ENCODE measurements around the gene NECAP2.
A peak's percentile ranks its signal among the peaks of the same experiment; 100 is the strongest.

NECAP2 gene, protein sequence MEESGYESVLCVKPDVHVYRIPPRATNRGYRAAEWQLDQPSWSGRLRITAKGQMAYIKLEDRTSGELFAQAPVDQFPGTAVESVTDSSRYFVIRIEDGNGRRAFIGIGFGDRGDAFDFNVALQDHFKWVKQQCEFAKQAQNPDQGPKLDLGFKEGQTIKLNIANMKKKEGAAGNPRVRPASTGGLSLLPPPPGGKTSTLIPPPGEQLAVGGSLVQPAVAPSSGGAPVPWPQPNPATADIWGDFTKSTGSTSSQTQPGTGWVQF

DNA sequence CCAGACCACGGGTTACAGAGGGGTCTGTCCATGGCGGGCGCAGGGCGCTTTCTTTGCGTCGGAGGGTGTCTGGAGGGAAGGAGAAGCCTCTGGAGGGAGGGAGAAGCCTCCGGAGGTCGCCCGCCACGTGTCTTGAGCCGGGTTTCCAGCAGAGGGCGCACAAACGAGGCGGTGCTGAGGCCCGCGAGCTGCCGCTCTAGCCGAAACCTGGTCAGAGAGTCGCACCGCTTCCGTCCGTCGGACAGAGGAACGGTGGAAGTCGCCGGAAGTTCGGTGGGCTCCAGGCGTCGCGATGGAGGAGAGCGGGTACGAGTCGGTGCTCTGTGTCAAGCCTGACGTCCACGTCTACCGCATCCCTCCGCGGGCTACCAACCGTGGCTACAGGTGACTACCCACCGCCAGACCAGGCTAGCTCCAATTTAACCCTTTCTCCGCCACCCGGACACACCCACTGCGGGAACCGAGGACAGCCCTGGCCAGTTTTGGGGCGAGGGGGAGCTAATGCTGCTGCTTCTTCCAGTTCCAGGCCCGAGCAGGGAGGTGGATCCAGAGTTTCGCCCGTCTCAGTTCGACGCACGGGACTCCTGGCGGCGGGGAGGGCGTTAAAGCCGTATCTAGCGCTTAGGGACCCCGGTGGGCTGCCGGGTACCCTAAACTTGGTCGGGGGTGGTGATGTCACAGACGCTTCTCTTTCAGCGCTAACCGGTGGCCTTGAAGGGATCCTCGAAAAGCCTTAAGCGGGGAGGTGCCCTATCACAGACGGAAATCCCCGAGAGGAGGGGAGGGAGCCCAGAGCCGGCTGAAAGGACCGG lies at the start of gene NECAP2:
TSS of gene NECAP2 (plus strand) at position 255 of the 812 bp plus-strand sequence. CDS start at position 293, 38 bp downstream.
- peak; percentile 93 for DNase-seq (ENCODE audit: extremely low read depth, insufficient read length)
- Histone ChIP-seq H3K27me3 (replicated peaks; ENCODE audit: control insufficient read depth, insufficient read depth, low read length) (no peaks in the 10 kb centered on the region), H3K36me3 (ENCODE audit: control insufficient read depth, insufficient read depth, low read length) (peaks cover 14% of the 10 kb centered on the region), H3K4me3 (replicated peaks; ENCODE audit: low read depth, low read length) (peak within 1 kb of the TSS; percentile 99)
- TF ChIP-seq, protein P1, sequence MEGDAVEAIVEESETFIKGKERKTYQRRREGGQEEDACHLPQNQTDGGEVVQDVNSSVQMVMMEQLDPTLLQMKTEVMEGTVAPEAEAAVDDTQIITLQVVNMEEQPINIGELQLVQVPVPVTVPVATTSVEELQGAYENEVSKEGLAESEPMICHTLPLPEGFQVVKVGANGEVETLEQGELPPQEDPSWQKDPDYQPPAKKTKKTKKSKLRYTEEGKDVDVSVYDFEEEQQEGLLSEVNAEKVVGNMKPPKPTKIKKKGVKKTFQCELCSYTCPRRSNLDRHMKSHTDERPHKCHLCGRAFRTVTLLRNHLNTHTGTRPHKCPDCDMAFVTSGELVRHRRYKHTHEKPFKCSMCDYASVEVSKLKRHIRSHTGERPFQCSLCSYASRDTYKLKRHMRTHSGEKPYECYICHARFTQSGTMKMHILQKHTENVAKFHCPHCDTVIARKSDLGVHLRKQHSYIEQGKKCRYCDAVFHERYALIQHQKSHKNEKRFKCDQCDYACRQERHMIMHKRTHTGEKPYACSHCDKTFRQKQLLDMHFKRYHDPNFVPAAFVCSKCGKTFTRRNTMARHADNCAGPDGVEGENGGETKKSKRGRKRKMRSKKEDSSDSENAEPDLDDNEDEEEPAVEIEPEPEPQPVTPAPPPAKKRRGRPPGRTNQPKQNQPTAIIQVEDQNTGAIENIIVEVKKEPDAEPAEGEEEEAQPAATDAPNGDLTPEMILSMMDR (IDR thresholded peaks at IDR 0.05; ENCODE audit: insufficient read depth, low read length, poor library complexity, severe bottlenecking), result peak; percentile 95

DNA sequence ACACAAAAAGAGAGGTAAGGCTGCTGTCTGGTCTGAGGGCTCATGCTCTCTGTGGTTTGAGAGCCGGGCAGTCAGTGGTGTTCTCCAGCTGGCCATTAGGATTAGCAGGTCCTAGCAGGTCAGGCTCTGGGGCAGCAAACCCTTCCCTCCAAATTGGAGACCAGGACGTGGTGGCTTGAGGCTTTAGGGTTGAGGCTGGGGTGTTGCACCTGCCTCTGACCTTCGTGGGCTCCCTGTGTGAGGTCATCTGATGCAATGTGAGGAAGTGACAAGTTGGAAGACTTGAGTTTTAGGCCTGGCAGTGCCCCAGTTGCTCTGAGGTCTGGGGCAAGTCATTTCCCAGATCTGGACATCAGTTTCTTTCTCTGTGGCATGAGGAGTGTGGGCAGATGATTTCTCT lies 49.1 kb upstream of the NECAP2 start:
- DNase-seq (ENCODE audit: extremely low read depth, insufficient read length), result no peak
- Histone ChIP-seq H3K4me3 (replicated peaks; ENCODE audit: low read depth, low read length) (no peak overlapping the region), H3K27me3 (replicated peaks; ENCODE audit: control insufficient read depth, insufficient read depth, low read length) (no peaks in the 10 kb centered on the region), H3K36me3 (ENCODE audit: control insufficient read depth, insufficient read depth, low read length) (peaks cover 21% of the 10 kb centered on the region)
- TF ChIP-seq, protein P1 (IDR thresholded peaks at IDR 0.05; ENCODE audit: insufficient read depth, low read length, poor library complexity, severe bottlenecking), result no peak

DNA sequence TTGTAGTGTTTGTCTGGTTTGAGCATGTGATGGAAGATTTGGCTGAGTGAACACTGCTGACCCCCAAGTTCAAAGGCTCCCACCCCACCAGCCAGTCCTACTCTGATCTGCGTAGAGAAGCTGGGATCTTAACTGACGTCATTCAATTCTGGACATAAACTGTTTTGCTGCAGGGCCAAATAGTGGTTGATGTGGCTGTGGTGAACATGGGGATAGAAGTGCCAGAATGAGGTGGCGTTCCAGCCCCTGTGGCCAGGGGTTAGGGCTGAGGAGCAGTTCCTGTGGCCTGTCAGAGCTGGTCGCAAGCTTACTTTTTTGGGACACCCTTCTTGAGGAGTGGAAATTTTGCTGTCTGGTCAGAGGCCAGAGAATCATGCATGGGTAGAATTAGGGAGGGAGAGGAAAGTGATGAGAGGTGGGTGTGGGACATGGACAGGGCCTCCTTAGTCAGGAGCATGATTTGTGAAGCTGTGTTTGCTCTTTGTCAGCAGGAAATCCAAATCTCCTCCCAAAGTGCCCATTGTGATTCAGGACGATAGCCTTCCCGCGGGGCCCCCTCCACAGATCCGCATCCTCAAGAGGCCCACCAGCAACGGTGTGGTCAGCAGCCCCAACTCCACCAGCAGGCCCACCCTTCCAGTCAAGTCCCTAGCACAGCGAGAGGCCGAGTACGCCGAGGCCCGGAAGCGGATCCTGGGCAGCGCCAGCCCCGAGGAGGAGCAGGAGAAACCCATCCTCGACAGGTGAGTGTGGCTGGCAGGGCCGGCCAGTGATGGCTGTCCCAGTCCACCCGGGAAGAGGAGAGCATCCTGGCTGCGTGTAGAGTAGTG lies 47.6 kb upstream of the NECAP2 start:
- DNase-seq (ENCODE audit: extremely low read depth, insufficient read length), result no peak
- no peaks in the 10 kb centered on the region for H3K27me3 ChIP-seq (replicated peaks; ENCODE audit: control insufficient read depth, insufficient read depth, low read length)
- H3K36me3 ChIP-seq (ENCODE audit: control insufficient read depth, insufficient read depth, low read length), result peaks cover 27% of the 10 kb centered on the region
- TF ChIP-seq, protein P1 (IDR thresholded peaks at IDR 0.05; ENCODE audit: insufficient read depth, low read length, poor library complexity, severe bottlenecking), result no peak
- H3K4me3 ChIP-seq (replicated peaks; ENCODE audit: low read depth, low read length), result no peak overlapping the region

DNA sequence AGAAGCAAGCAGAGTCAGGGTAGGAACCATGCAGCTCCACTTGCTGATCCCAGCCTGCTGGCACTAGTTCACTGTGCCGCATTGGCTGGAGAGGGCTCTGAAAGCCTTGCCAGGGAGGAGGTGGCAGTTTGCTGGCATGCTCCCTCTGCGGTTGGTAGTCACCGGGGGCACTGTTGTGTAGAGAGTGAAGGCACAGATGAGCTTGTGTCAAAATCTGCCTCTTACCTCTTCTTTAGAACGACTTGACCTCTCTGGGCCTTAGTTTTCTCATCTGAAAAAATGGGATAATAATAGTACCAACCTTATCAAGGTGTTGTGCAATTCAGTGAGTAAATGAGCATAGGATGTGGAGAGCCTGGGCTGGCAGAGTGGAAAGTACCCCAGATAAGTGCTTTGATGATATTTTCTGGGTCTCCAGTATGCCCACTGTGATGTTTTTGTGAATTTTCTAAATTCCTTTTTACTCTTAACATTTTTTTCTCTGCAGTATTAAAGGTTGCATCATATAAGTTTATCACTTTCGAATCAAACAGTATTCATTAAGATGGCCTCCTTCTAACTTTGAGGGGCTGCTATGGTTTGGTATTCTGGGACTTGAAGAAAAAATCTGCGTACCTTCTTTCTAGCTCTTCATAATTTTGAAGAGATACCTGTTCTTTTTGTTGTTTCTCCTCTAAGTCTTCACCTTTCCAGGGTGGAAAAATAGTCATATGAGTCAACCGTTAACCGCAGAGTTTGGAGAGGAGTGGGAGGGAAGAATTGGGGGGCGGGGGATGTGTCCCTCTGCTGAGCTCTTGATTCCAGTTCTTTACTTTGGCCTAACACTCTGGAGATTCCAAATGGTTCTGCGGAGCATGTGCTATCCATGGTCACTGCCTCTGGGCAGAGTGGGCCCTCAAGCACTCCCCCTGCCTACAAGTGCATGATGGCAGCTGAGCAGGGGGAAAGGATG lies 46.7 kb upstream of the NECAP2 start:
- no peaks in the 10 kb centered on the region for H3K27me3 ChIP-seq (replicated peaks; ENCODE audit: control insufficient read depth, insufficient read depth, low read length)
- H3K4me3 ChIP-seq (replicated peaks; ENCODE audit: low read depth, low read length), result no peak overlapping the region
- H3K36me3 ChIP-seq (ENCODE audit: control insufficient read depth, insufficient read depth, low read length), result peaks cover 33% of the 10 kb centered on the region
- TF ChIP-seq, protein P1 (IDR thresholded peaks at IDR 0.05; ENCODE audit: insufficient read depth, low read length, poor library complexity, severe bottlenecking), result no peak
- DNase-seq (ENCODE audit: extremely low read depth, insufficient read length), result no peak

DNA sequence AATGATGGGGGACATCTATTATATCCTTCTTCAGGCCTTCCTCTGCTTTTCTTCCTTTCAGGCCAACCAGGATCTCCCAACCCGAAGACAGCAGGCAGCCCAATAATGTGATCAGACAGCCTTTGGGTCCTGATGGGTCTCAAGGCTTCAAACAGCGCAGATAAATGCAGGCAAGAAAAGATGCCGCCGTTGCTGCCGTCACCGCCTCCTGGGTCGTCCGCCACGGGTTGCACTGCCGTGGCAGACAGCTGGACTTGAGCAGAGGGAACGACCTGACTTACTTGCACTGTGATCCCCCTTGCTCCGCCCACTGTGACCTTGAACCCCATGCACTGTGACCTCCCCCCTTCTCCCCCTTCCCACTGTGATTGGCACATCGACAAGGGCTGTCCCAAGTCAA lies 45.5 kb upstream of the NECAP2 start:
- H3K27me3 ChIP-seq (replicated peaks; ENCODE audit: control insufficient read depth, insufficient read depth, low read length), result no peaks in the 10 kb centered on the region
- no peak for DNase-seq (ENCODE audit: extremely low read depth, insufficient read length)
- H3K4me3 ChIP-seq (replicated peaks; ENCODE audit: low read depth, low read length), result no peak overlapping the region
- H3K36me3 ChIP-seq (ENCODE audit: control insufficient read depth, insufficient read depth, low read length), result peaks cover 36% of the 10 kb centered on the region
- TF ChIP-seq, protein P1 (IDR thresholded peaks at IDR 0.05; ENCODE audit: insufficient read depth, low read length, poor library complexity, severe bottlenecking), result no peak
